Inflammatory macrophage treated with lipopolysaccharide for 1 hour (primary cell): Measurements from ENCODE around the gene FRMD5.

Experiments used
- DNase-seq, 2 donors: peaks; one replicate each; pipeline ENCODE4 v3.0.0-alpha.2; 2020 to 2022

Gene FRMD5

GRCh38 chr15:43919540-43920253 lies 275.4 kb downstream of the FRMD5 start:
- no peak for DNase-seq

DNA sequence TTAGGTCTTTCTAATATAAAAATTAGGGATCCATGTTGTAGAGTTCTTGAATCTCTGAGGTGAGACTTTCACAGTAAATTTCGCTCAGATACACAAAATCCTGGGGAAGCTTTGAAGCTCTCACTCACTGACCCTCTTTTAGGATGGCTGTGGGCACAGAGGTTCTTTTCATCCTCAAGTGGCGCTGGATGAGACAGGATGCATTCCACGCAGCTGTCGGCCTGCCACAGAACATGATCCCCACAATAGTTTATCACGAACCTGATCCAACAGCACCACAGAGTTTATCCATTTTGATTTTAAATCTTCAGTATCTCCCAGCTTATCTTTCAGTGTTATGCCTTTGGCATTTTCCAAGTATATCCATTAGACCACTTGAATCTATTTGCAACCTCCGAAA lies 276.4 kb downstream of the FRMD5 start:
- DNase-seq = no peak

GRCh38 chr15:43916326-43916660 lies 278.8 kb downstream of the FRMD5 start:
- no peak for DNase-seq

GRCh38 chr15:43915631-43916325 lies 279.3 kb downstream of the FRMD5 start:
- DNase-seq = no peak

GRCh38 chr15:43913941-43914340 lies 281.1 kb downstream of the FRMD5 start:
- no peak for DNase-seq

DNA sequence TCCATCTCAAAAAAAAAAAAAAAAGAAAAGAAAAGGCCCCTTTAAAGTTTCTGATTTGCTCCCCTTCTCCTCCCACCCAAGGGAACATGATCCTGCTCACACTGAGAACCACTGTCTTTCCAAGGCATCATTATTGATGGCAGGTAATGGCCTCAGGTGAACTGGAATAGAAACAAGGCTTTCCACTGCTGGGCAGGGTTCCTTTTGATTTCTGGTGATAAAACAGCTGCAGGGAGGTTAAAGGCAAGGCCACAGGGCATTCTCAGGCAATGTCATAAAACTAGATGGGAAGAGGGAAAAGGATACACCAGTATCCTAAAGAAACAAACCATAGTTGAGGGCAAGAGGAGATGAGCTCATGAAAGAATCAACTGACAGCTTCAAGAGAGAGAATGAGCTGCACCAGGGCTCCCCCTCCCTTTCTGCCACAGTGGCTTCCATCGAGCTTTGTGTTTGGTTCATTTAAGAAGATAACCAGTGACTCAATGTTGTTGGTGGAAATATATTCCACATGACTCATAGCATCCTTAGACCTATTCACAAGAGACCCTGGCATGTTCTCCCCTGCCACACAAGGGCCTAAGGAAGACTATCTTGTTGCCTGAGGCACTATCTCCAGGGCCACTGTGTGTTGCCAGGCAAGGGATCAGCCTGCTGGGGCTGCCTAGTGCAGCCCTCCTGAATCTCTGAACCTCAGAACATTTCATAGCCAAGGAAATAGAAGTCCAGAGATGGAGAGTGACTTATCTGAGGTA lies 281.9 kb downstream of the FRMD5 start:
- DNase-seq = no peak

DNA sequence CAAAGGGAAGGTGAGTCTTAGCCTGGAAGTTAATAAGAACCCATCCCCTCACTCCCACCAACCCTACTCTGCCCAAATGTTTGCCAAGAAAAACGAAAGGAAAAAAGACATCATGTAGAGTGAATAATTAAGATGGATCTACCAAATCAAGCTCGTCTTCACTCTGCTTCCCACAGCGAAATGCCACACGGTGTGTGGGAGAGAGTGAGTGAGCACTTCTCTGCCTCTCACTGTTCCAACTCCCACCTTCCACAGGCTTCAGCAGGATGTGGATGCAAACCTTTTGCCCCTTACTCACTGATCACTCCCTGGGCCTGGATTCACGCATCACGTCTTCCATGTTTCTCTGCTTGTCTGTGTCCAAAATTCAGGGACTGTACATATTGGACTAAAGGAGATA lies 282.9 kb downstream of the FRMD5 start:
- no peak for DNase-seq

GRCh38 chr15:43911235-43911781 lies 283.8 kb downstream of the FRMD5 start:
- peak in 1 of 2 donors; percentile 49 for DNase-seq

GRCh38 chr15:43908516-43909050 lies 286.5 kb downstream of the FRMD5 start:
- no peak for DNase-seq

DNA sequence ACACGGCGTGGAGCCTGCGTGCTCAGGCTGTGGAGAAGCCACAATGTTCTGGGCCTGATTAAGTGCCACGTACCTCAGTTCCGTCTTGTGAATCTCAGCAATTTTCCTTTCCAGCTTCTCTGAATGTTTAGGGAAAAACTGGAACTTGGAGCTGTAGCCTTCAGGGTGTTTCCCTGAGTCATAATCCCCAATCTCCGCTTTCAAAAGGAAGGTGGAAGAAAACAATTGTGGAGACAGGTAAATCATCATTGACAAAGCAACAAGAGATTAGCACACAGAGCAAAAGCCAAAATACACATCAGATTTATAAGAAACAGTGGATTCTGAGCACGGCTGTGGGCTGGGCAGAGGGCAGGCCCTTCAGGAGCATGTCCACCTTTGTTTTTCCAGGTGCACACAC lies 289.3 kb downstream of the FRMD5 start:
- DNase-seq = no peak

DNA sequence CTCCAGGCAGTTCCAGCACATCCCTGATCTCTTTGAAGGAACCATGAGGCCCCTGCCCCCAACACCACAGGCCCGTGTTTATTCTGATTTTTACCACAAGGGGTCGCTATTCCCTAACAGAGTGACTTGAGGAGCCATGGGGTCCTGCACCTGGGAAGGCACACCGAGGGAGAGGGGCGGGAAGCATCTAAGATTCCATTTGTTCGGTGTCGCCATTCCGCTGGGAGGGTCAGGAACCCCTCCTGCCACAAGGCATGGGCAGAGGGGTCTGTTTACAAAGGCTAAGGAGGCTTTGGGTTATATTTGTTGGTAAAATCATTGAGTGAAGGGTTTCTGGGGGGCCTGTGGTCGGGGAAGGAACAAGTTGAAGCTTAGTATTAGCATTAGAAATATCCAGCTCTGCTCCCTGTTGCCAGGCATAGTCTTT lies 291.2 kb downstream of the FRMD5 start:
- DNase-seq = peak; percentile 24 to 83

- DNase-seq = no peak
These were observed 293.6 kb downstream of the FRMD5 start for GRCh38 chr15:43901495-43901894.

DNA sequence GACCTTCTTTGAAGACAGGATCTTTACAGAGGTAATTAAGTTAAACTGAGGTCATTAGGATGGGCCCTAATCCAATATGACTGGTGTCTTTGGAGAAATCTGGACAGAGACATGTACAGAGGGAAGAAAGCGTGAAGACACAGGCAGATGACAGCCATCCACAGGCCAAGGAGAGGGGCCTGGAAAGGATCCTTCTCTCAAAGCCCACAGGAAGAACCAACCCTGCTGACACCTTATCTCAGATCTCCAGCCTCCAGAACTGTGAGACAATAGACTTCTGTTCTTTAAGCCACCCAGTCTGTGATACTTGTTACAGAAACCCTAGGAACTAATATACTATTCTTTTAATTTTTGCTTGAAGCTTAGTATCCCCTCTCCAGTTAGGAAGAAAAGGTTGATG lies 294.1 kb downstream of the FRMD5 start:
- no peak for DNase-seq

DNA sequence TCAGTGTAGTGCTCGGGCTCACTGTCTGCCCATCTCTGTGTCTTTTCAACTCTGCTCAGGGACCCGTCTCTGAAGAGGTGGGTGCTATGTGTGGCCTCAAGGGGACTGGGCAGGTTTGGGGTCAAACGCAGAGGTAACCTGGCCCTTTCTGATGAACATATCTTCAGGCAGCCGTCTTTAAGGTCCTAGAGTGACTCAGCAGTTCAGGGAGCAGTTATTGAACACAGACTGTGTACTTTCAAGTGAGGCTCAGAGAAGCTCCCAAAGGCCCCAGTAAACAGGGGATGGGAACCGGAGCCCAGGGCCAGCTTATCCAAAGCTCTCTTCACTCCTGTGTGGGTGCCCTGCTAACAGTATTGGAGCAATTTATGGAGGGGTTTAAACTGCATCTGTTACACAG lies 295.1 kb downstream of the FRMD5 start:
- DNase-seq = no peak

- DNase-seq = no peak
These were observed 296.2 kb downstream of the FRMD5 start for GRCh38 chr15:43898891-43899290.

- DNase-seq = no peak
These were observed 298.5 kb downstream of the FRMD5 start for GRCh38 chr15:43896543-43896942.

DNA sequence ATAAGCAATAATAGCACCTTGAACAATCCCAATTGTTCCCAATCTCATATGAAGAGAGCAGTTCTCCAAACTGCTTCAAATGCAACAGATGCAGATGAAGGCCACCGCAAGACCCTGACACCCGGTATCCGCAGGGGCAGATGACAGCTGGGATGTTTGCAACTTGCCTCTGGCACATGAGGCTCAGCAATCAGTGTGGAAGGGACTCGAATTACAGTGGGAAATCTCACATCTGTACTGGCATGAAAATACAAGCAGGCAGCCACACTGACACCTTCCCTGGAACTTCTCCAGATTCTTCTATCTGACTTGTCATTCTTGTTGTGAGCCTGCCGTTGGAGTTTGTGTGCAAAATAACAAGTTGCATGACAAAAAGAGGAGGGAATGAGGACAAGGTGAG lies 299.5 kb downstream of the FRMD5 start:
- DNase-seq = no peak

- DNase-seq = no peak
These were observed 301.1 kb downstream of the FRMD5 start for GRCh38 chr15:43893956-43894355.

DNA sequence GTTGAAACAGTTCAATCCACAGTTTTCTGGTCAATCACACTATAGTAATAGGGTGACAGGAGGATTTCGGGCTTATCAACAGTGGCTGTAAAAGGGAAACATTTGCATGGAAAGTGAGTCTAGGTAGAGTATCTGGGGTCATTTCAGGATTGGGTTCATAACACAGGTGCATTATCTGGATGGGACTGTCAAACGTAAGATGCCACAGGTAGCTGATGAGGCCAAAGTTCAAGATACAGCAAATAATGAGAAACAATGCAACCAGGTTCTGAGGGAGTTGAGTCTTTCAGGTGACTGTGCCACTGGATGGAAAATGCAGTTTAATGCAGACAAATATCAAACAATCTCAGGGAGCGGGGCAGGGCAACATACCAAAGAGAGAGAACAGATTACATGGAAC lies 306.0 kb downstream of the FRMD5 start:
- DNase-seq = no peak

DNA sequence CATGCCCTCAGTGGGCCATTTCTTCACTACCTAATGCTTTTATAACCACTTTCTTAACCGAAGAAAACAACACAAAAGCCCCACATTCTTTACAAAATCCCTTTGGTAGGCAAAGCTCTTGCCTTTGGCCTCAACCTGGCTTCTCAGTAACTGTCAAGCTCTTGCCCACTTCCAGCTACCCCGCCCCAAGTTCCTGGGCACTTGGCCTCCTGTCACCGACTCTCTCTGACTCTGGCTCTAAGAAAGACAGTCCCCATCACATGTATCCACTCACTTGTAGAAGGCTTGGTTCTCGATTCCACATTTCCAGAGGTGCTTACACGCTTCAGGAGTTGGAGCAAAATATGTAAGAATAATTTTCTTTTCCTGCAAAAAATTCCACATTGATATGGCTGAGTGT lies 307.2 kb downstream of the FRMD5 start:
- no peak for DNase-seq

GRCh38 chr15:43886558-43886957 lies 308.5 kb downstream of the FRMD5 start:
- no peak for DNase-seq

DNA sequence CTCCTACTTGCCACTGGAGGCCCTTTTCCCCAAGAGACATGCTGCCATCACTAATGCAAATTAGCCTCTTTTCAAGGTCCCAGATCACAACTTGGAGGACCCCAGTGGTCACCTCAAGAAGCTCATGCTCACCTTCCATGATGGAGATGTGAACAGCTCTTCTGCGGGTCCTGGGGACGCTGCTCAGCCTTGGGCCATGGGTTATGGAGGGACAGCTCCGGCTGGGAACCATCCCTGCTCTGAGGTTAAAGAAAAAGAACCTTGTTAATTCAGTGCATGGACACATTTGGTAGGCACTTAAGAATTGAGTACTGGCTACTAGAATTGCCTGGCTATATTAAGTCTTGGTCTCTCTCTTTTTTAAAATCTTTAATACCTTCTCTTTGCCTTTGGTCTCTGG lies 311.5 kb downstream of the FRMD5 start:
- DNase-seq = no peak

DNA sequence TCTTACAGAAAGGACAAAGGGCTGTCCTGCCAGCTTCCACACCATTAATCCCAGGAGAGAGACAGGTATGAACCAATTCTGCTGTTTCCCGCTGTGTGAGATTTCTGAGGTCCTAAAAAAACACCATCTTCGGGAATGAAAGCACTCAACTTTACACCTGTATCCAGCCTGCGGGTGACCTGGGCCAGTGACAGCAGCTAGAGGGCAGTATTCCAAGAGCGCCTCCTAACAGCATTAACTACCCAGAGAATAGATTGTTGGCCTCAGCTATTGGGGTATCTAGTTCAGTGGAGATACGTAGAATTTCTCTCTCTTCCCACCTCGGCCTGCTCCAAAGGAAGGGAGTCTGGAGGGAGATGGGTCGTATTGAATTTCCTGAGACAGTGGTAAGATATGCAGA lies 313.1 kb downstream of the FRMD5 start:
- DNase-seq = no peak

- DNase-seq = no peak
These were observed 313.8 kb downstream of the FRMD5 start for GRCh38 chr15:43881245-43881644.
